HepG2 (cell line): ENCODE data around the gene PRR30. TPM values are rescaled to one million over a fixed set of nuclear protein-coding genes. Genes with fewer than 3 reads are reported as not detected.

Source experiments
- ARHGAP35 ChIP-seq: sonication (generic); formaldehyde crosslinking; IDR thresholded peaks from 2 replicates; pipeline ENCODE4 v1.9.0; 2022; ENCODE audit warnings: mild to moderate bottlenecking, inconsistent platforms, moderate library complexity, missing genetic modification reagents, borderline replicate concordance
- GATAD2A ChIP-seq: IDR thresholded peaks from 2 replicates; pipeline ENCODE4 v1.6.1; 2016
- HES4 ChIP-seq: sonication (generic); formaldehyde crosslinking; IDR thresholded peaks from 2 replicates; pipeline ENCODE4 v1.9.0; 2021; ENCODE audit warnings: mild to moderate bottlenecking, missing genetic modification reagents, borderline replicate concordance
- KDM3A ChIP-seq: IDR thresholded peaks from 2 replicates; pipeline ENCODE4 v1.6.1; 2018; ENCODE audit warnings: low read depth, missing compliant biosample characterization
- KLF6 ChIP-seq: IDR thresholded peaks from 2 replicates; pipeline ENCODE4 v1.8.0; 2016; ENCODE audit warnings: missing biosample characterization, missing genetic modification reagents
- MLX ChIP-seq: IDR thresholded peaks from 2 replicates; pipeline ENCODE4 v1.6.1; 2016
- MXD4 ChIP-seq: IDR thresholded peaks from 2 replicates; pipeline ENCODE4 v1.6.1; 2016; ENCODE audit warnings: mild to moderate bottlenecking, missing biosample characterization, missing genetic modification reagents
- NONO ChIP-seq, 2 experiments: fragments of 450-650 bp in 1 of 2; sonication (generic) in 1 of 2; formaldehyde crosslinking in 1 of 2; IDR thresholded peaks in 1 of 2; conservative IDR thresholded peaks in 1 of 2; 2 replicates each; pipeline versions ENCODE4 v1.6.1 to v1.8.0; 2017 to 2022; ENCODE audit warnings: mild to moderate bottlenecking in 1 of 2, missing genetic modification reagents in 1 of 2, moderate library complexity in 1 of 2
- NR2C2 ChIP-seq: sonication (generic); formaldehyde crosslinking; IDR thresholded peaks from 2 replicates; pipeline ENCODE4 v1.4.0; 2020; ENCODE audit warnings: missing genetic modification reagents, mild to moderate bottlenecking, moderate library complexity, borderline replicate concordance
- THAP11 ChIP-seq: IDR thresholded peaks from 2 replicates; pipeline ENCODE4 v1.6.1; 2016; ENCODE audit warnings: missing biosample characterization, missing genetic modification reagents
- ZBTB7A ChIP-seq: sonication (generic); formaldehyde crosslinking; IDR thresholded peaks from 2 replicates; pipeline ENCODE4 v1.8.0; 2022; ENCODE audit warnings: mild to moderate bottlenecking, missing genetic modification reagents
- ZKSCAN5 ChIP-seq: sonication (generic); formaldehyde crosslinking; IDR thresholded peaks from 2 replicates; pipeline ENCODE4 v1.5.1; 2020; ENCODE audit warnings: mild to moderate bottlenecking, missing genetic modification reagents
- ZNF253 ChIP-seq: sonication (generic); formaldehyde crosslinking; IDR thresholded peaks from 2 replicates; pipeline ENCODE4 v1.8.0; 2022; ENCODE audit warnings: mild to moderate bottlenecking, missing genetic modification reagents, borderline replicate concordance
- ZNF263 ChIP-seq: sonication (generic); formaldehyde crosslinking; IDR thresholded peaks from 2 replicates; pipeline ENCODE4 v1.4.0; 2020; ENCODE audit warnings: missing genetic modification reagents
- ZNF276 ChIP-seq: sonication (generic); formaldehyde crosslinking; IDR thresholded peaks from 2 replicates; pipeline ENCODE4 v1.4.0; 2020; ENCODE audit warnings: mild to moderate bottlenecking, low read depth, missing genetic modification reagents
- ZNF430 ChIP-seq: sonication (generic); formaldehyde crosslinking; IDR thresholded peaks from 2 replicates; pipeline ENCODE4 v1.9.0; 2021; ENCODE audit warnings: mild to moderate bottlenecking, missing genetic modification reagents
- polyA plus RNA-seq, 8 experiments: library from polyadenylated mRNA; depleted of rRNA in 3 of 8; stranded (reverse) in 7 of 8; unstranded in 1 of 8; fragments of >200 nt; fragmentation: Illumina TruSeq in 4 of 8; extraction: Trizol in 4 of 8; gene quantifications; 2 replicates each; pipeline versions ENCODE4 v1.2.1 to v1.2.3, GENCODE V29; 2011 to 2016; ENCODE audit warnings: low read depth in 4 of 8, missing spikeins in 1 of 8, mixed read lengths in 1 of 8; ENCODE audit not compliant: insufficient read depth in 1 of 8
- total RNA-seq, 5 experiments: library from RNA; depleted of rRNA; stranded (reverse); fragments of >200 nt; fragmentation: Illumina TruSeq; extraction: Trizol; gene quantifications; 2 replicates each; pipeline ENCODE4 v1.2.3, GENCODE V29; 2016; ENCODE audit warnings: low read depth in 1 of 5
- TF ChIP-seq, protein P1 (sequence below): sonication (generic); formaldehyde crosslinking; IDR thresholded peaks from 2 replicates; pipeline ENCODE4 v1.5.1; 2020; ENCODE audit warnings: missing genetic modification reagents, mild to moderate bottlenecking, borderline replicate concordance
- TF ChIP-seq, protein P2 (sequence below): sonication (generic); formaldehyde crosslinking; IDR thresholded peaks from 2 replicates; pipeline ENCODE4 v1.4.0; 2020; ENCODE audit warnings: mild to moderate bottlenecking, missing genetic modification reagents, borderline replicate concordance
- TF ChIP-seq, protein P3 (sequence below): sonication (generic); formaldehyde crosslinking; IDR thresholded peaks from 2 replicates; pipeline ENCODE4 v1.5.1; 2020; ENCODE audit warnings: missing genetic modification reagents, mild to moderate bottlenecking, borderline replicate concordance

Gene PRR30
- total and polyA plus RNA-seq, 2 of the 13 experiments (the other 11 are each of a cell fraction or from before 2014, with no cell fraction given), result not detected

DNA sequence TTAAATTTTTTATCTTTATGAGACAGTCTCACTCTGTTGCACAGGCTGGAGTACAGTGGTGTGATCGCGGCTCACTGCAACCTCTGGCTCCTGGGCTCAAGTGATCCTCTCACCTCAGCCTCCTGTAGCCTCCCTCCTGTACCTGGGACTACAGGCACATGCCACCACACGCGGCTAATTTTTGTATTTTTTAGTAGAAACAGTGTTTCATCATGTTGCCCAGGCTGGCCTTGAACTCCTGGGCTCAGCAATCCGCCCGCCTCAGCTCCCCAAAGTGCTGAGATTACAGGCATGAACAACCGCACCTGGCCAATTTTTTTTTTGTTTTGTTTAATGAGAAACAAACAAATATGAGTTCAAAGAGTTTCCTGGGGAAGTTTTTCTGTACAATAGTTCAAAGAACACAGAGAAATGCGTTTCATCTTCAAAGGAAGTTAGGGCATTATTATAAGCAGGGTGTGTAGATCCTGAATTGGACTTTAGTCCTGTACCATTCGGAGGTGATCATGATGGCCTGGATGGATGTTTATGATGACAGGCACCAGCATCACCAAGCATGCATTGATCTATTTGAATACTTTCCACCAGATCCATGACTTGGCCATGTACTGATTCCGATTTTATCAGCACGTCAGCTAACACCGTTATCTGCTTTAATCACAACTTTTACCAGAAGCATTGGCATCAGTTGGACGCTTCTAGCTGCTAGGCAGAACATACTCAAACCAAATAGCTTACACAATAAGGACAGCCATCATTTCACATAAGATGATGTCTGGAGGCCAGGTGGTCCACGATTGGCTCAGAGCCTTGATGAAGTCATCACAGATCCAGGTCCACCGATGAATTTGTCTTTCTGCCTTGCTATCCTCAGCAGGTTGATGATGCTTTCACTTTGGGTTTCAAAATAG, 38.5 kb upstream of the PRR30 start (continued):
- TF ChIP-seq NONO (IDR thresholded peaks at IDR 0.05) (no peak), NONO (CRISPR knock-in tag; conservative IDR thresholded peaks at IDR 0.05) (peak; percentile 93), HES4 (peak; percentile 76; the same call in 1 of the 2 replicates), THAP11 (CRISPR knock-in tag) (peak; percentile 65), ZNF263 (CRISPR knock-in tag) (peak; percentile 53; the same call in 1 of the 2 replicates), MLX (peak; percentile 92), ZKSCAN5 (CRISPR knock-in tag) (peak; percentile 87), ZNF253 (no peak), GATAD2A (CRISPR knock-in tag) (peak; percentile 92), NR2C2 (peak; percentile 88), ZNF276 (CRISPR knock-in tag) (no peak), ARHGAP35 (CRISPR knock-in tag) (0 out of 2 replicates have a peak, but pooled peaks have one; percentile 13), KDM3A (CRISPR knock-in tag) (peak; percentile 81), ZBTB7A (no peak), ZNF430 (CRISPR knock-in tag) (peak; percentile 7), KLF6 (CRISPR knock-in tag) (peak; percentile 58; the same call in 1 of the 2 replicates), MXD4 (peak; percentile 83; the same call in 1 of the 2 replicates)
- TF ChIP-seq, protein P1, sequence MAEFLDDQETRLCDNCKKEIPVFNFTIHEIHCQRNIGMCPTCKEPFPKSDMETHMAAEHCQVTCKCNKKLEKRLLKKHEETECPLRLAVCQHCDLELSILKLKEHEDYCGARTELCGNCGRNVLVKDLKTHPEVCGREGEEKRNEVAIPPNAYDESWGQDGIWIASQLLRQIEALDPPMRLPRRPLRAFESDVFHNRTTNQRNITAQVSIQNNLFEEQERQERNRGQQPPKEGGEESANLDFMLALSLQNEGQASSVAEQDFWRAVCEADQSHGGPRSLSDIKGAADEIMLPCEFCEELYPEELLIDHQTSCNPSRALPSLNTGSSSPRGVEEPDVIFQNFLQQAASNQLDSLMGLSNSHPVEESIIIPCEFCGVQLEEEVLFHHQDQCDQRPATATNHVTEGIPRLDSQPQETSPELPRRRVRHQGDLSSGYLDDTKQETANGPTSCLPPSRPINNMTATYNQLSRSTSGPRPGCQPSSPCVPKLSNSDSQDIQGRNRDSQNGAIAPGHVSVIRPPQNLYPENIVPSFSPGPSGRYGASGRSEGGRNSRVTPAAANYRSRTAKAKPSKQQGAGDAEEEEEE (CRISPR knock-in tag), result peak; percentile 35; the same call in 1 of the 2 replicates
- TF ChIP-seq, protein P2, sequence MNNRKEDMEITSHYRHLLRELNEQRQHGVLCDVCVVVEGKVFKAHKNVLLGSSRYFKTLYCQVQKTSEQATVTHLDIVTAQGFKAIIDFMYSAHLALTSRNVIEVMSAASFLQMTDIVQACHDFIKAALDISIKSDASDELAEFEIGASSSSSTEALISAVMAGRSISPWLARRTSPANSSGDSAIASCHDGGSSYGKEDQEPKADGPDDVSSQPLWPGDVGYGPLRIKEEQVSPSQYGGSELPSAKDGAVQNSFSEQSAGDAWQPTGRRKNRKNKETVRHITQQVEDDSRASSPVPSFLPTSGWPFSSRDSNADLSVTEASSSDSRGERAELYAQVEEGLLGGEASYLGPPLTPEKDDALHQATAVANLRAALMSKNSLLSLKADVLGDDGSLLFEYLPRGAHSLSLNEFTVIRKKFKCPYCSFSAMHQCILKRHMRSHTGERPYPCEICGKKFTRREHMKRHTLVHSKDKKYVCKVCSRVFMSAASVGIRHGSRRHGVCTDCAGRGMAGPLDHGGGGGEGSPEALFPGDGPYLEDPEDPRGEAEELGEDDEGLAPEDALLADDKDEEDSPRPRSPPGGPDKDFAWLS, result 0 out of 2 replicates have a peak, but pooled peaks have one; percentile 50
- TF ChIP-seq, protein P3, sequence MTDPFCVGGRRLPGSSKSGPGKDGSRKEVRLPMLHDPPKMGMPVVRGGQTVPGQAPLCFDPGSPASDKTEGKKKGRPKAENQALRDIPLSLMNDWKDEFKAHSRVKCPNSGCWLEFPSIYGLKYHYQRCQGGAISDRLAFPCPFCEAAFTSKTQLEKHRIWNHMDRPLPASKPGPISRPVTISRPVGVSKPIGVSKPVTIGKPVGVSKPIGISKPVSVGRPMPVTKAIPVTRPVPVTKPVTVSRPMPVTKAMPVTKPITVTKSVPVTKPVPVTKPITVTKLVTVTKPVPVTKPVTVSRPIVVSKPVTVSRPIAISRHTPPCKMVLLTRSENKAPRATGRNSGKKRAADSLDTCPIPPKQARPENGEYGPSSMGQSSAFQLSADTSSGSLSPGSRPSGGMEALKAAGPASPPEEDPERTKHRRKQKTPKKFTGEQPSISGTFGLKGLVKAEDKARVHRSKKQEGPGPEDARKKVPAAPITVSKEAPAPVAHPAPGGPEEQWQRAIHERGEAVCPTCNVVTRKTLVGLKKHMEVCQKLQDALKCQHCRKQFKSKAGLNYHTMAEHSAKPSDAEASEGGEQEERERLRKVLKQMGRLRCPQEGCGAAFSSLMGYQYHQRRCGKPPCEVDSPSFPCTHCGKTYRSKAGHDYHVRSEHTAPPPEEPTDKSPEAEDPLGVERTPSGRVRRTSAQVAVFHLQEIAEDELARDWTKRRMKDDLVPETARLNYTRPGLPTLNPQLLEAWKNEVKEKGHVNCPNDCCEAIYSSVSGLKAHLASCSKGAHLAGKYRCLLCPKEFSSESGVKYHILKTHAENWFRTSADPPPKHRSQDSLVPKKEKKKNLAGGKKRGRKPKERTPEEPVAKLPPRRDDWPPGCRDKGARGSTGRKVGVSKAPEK (CRISPR knock-in tag), result no peak
